Measurements from ENCODE around the gene IZUMO4.

Gene IZUMO4

GRCh38 chr19:2140138-2140569 is 43.4 kb downstream of the IZUMO4 start:
- H3K4me1 ChIP-seq (ENCODE audit: low read length) = no peaks in the 10 kb centered on the region
- no peaks in the 10 kb centered on the region for H3K9me3 ChIP-seq (replicated peaks; ENCODE audit: insufficient read depth, low read length)
- H3K27ac ChIP-seq (ENCODE audit: low read length) = no peak overlapping the region
- no peak overlapping the region for H3K4me3 ChIP-seq (ENCODE audit: low read length)
- H3K36me3 ChIP-seq (replicated peaks; ENCODE audit: insufficient read depth, low read length) = peaks cover 5% of the 10 kb centered on the region
- H2AFZ ChIP-seq (ENCODE audit: low read length) = no peak overlapping the region
- H3K27me3 ChIP-seq (replicated peaks; ENCODE audit: insufficient read depth, low read length) = no peaks in the 10 kb centered on the region
- no peaks in the 10 kb centered on the region for H3F3A ChIP-seq (ENCODE audit: insufficient read depth, low read length)
- H4K20me1 ChIP-seq (ENCODE audit: insufficient read depth, low read length) = peaks cover 17% of the 10 kb centered on the region
- no peak overlapping the region for H3K9ac ChIP-seq (ENCODE audit: low read length)
- H3K4me2 ChIP-seq (ENCODE audit: low read depth, low read length) = no peak overlapping the region
- peaks cover 96% of the 10 kb centered on the region for H3K79me2 ChIP-seq (ENCODE audit: low read length)
- TF ChIP-seq CTCF (IDR thresholded peaks at IDR 0.05; ENCODE audit: low read length) = no peak
- TF ChIP-seq EZH2 (optimal IDR thresholded peaks at IDR 0.05; ENCODE audit: low read depth, low read length) = no peak
- no peak for TF ChIP-seq EZH2phosphoT487 (IDR thresholded peaks at IDR 0.05; ENCODE audit: low read length)
- no peaks in the 10 kb centered on the region for H3K9me2 ChIP-seq (replicated peaks; ENCODE audit: insufficient read depth, low read length)
- DNase-seq = no peak

GRCh38 chr19:2142173-2142829 is 45.6 kb downstream of the IZUMO4 start:
- no peak for DNase-seq
- Histone ChIP-seq H3K4me2 (ENCODE audit: low read depth, low read length) (no peak overlapping the region), H3K9ac (ENCODE audit: low read length) (no peak overlapping the region), H2AFZ (ENCODE audit: low read length) (no peak overlapping the region), H3K27ac (ENCODE audit: low read length) (no peak overlapping the region), H3K27me3 (replicated peaks; ENCODE audit: insufficient read depth, low read length) (no peaks in the 10 kb centered on the region), H3K9me3 (replicated peaks; ENCODE audit: insufficient read depth, low read length) (no peaks in the 10 kb centered on the region), H3F3A (ENCODE audit: insufficient read depth, low read length) (no peaks in the 10 kb centered on the region), H3K36me3 (replicated peaks; ENCODE audit: insufficient read depth, low read length) (no peaks in the 10 kb centered on the region; the same call in 1 of the 2 replicates), H3K4me1 (ENCODE audit: low read length) (no peaks in the 10 kb centered on the region), H3K4me3 (ENCODE audit: low read length) (no peak overlapping the region), H4K20me1 (ENCODE audit: insufficient read depth, low read length) (peaks cover 24% of the 10 kb centered on the region), H3K9me2 (replicated peaks; ENCODE audit: insufficient read depth, low read length) (no peaks in the 10 kb centered on the region), H3K79me2 (ENCODE audit: low read length) (peaks cover 97% of the 10 kb centered on the region)
- TF ChIP-seq EZH2phosphoT487 (IDR thresholded peaks at IDR 0.05; ENCODE audit: low read length) (no peak), CTCF (IDR thresholded peaks at IDR 0.05; ENCODE audit: low read length) (no peak), EZH2 (optimal IDR thresholded peaks at IDR 0.05; ENCODE audit: low read depth, low read length) (no peak)

GRCh38 chr19:2144190-2144589 is 47.5 kb downstream of the IZUMO4 start:
- H3K4me3 ChIP-seq (ENCODE audit: low read length) = no peak overlapping the region
- DNase-seq = no peak
- H3K9ac ChIP-seq (ENCODE audit: low read length) = no peak overlapping the region
- H3F3A ChIP-seq (ENCODE audit: insufficient read depth, low read length) = no peaks in the 10 kb centered on the region
- H3K9me3 ChIP-seq (replicated peaks; ENCODE audit: insufficient read depth, low read length) = no peaks in the 10 kb centered on the region
- no peaks in the 10 kb centered on the region for H3K9me2 ChIP-seq (replicated peaks; ENCODE audit: insufficient read depth, low read length)
- H3K27ac ChIP-seq (ENCODE audit: low read length) = no peak overlapping the region
- H3K4me1 ChIP-seq (ENCODE audit: low read length) = no peaks in the 10 kb centered on the region
- H3K4me2 ChIP-seq (ENCODE audit: low read depth, low read length) = no peak overlapping the region
- H4K20me1 ChIP-seq (ENCODE audit: insufficient read depth, low read length) = peaks cover 30% of the 10 kb centered on the region
- no peaks in the 10 kb centered on the region for H3K36me3 ChIP-seq (replicated peaks; ENCODE audit: insufficient read depth, low read length)
- TF ChIP-seq EZH2phosphoT487 (IDR thresholded peaks at IDR 0.05; ENCODE audit: low read length) (no peak), CTCF (IDR thresholded peaks at IDR 0.05; ENCODE audit: low read length) (no peak), EZH2 (optimal IDR thresholded peaks at IDR 0.05; ENCODE audit: low read depth, low read length) (no peak)
- H3K79me2 ChIP-seq (ENCODE audit: low read length) = peaks cover 98% of the 10 kb centered on the region
- H2AFZ ChIP-seq (ENCODE audit: low read length) = no peak overlapping the region
- H3K27me3 ChIP-seq (replicated peaks; ENCODE audit: insufficient read depth, low read length) = no peaks in the 10 kb centered on the region
